Measurements from ENCODE around the gene TLE3. TPM values are rescaled to one million over a fixed set of nuclear protein-coding genes. Genes with fewer than 3 reads are reported as not detected.

TLE3 gene
- total and polyA plus RNA-seq, 8 donors = 12.5 to 37.2 (median 18.9) TPM

DNA sequence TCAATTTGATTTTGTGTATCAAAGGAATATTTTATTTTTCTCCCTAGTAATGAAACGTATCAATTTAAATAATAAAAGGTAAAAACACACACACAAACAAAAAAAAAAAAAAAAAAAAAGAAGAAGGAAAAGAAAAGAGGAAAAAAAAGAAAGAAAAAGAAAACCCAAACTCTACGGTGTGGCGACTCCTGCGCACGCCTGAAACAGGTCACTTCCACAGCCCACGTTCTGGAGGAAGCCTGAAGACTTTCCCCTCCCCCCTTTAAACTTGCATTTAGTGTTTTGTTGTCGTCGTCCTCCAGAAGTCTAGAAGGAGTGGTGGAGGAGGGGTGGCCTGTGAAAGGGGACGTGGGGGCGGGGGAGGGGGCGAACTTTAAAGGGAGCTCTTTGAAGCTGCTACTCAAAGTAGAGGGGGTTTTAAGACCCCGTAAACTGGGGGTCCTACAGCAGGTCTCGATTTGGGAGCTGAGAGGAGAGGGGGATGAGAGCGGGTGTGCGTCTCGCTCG lies 2.3 kb upstream of the TLE3 start:
- no peak for DNase-seq
- H3K27me3 ChIP-seq = no peaks in the 10 kb centered on the region
- H3K9me3 ChIP-seq = no peaks in the 10 kb centered on the region
- FAIRE-seq = no peak
- H3K4me3 ChIP-seq = peak overlapping the region in 2 of 4 donors; percentile 14 to 31
- H3K4me1 ChIP-seq = peaks cover 13 to 33% (median 13%) of the 10 kb centered on the region in 3 donors
- intact Hi-C loops (cut with DNase I) = loop anchor here in 1 of 3 donors (5.0 kb wide), 1 partner anchor 508 kb away; no protein-coding TSS in a partner anchor
- no peak for ATAC-seq
- peak overlapping the region in 1 of 4 donors; percentile 28 for H3K27ac ChIP-seq
- TF ChIP-seq, protein P1, sequence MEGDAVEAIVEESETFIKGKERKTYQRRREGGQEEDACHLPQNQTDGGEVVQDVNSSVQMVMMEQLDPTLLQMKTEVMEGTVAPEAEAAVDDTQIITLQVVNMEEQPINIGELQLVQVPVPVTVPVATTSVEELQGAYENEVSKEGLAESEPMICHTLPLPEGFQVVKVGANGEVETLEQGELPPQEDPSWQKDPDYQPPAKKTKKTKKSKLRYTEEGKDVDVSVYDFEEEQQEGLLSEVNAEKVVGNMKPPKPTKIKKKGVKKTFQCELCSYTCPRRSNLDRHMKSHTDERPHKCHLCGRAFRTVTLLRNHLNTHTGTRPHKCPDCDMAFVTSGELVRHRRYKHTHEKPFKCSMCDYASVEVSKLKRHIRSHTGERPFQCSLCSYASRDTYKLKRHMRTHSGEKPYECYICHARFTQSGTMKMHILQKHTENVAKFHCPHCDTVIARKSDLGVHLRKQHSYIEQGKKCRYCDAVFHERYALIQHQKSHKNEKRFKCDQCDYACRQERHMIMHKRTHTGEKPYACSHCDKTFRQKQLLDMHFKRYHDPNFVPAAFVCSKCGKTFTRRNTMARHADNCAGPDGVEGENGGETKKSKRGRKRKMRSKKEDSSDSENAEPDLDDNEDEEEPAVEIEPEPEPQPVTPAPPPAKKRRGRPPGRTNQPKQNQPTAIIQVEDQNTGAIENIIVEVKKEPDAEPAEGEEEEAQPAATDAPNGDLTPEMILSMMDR (IDR thresholded peaks at IDR 0.05) = no peak
- H3K36me3 ChIP-seq = no peaks in the 10 kb centered on the region
- WGBS, 2 donors = 1% methylated on average over 17 of the region's 17 CpGs

DNA sequence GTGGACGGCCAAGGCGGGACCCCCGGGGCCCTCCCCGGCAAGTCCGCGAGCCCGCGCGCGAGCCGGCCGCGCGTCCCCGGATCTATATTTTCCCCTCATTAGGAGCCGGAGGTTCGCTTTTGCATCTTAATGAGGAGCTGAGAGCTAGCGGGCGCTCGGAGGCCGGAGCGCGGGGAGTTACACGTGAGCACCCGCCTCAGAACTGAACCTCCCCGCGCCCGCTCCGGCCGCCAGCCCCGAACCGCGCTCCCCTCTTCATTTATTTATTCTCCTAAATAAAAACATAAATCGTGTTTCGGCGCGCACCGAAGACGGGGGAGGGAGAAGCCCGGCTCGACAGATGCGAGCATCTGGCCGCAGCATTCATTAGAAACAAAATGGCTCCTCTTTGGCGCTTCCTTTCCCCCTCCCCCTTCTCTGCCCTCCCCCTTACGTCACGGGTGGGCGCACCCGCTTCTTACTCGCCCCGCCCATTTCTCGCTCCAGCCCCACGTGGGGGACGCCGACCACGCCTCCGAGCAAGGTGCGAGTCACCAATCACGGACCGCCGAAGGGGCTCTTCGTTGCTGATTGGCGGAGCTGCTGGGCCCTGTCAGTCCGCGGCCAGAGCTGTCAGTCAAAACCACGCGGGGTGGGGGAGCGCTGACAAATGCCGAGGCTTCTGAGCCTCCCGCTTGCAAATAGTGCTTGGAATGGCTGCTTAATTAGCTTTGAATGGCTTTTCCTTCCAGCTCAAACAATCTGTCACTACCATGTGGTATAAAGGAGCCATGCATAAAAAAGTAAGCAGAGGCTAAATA lies 1.6 kb upstream of the TLE3 start:
- Histone ChIP-seq H3K27me3 (no peaks in the 10 kb centered on the region), H3K4me3 (peak overlapping the region; percentile 32 to 87 (median 35)), H3K36me3 (no peaks in the 10 kb centered on the region), H3K27ac (peak overlapping the region; percentile 85 to 95 (median 94)), H3K9me3 (no peaks in the 10 kb centered on the region), H3K4me1 (peaks cover 13 to 39% (median 13%) of the 10 kb centered on the region in 3 donors)
- ATAC-seq (peak; percentile 61 to 77 (median 72)), DNase-seq (peak; percentile 100), FAIRE-seq (peak; percentile 95)
- WGBS, 2 donors = 0 to 1% methylated on average over 62 to 69 of the region's 69 CpGs
- intact Hi-C loops (cut with DNase I) = loop anchor here in 1 of 3 donors (5.0 kb wide), 1 partner anchor 507 kb away; no protein-coding TSS in a partner anchor
- TF ChIP-seq, protein P1 (IDR thresholded peaks at IDR 0.05) = no peak

DNA sequence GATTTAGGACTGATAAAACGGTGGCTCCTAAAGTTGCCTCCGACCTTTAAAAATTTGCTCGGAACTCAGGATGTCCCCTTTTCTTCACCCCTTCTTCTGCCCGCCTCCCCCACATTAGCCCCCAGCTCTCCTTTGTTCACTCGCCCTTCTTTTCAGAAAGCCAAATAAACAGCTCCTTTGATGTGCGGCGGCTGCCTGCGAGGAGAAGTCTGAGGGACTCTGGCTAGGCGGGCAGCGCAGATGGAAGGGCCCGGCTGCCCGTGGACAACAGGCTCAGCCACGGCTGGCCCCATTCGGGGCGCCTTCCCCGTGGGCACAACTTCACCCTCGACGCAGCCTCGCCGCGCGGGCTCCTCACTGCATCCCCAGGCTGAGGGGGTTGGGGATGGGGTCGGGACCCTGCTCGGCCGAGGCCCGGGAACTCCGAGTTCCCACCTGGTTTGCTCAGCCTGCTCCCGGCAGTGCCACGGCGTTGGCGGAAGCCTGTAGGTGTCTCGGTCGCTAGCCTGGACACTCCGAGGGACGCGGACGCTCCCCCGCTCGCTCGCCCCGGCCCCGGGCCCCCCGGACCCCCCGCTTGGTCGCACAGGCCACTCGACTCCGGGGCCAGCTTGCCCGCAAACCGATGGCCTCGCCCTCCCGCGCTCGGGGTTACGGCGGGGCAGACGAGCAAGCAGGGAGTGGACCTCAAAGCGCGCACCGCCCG lies 897 bp upstream of the TLE3 start:
- peak; percentile 47 to 89 (median 70) for DNase-seq
- H3K4me1 ChIP-seq = peaks cover 16 to 44% (median 19%) of the 10 kb centered on the region in 3 donors
- peak; percentile 4 to 11 (median 8) for ATAC-seq
- intact Hi-C loops (cut with DNase I) = loop anchor here in 1 of 3 donors (5.0 kb wide), 1 partner anchor 506 kb away; no protein-coding TSS in a partner anchor
- H3K9me3 ChIP-seq = no peaks in the 10 kb centered on the region
- H3K27me3 ChIP-seq = no peaks in the 10 kb centered on the region
- TF ChIP-seq, protein P1 (IDR thresholded peaks at IDR 0.05) = no peak
- no peak for FAIRE-seq
- peak overlapping the region; percentile 85 to 95 (median 94) for H3K27ac ChIP-seq
- H3K36me3 ChIP-seq = no peaks in the 10 kb centered on the region
- WGBS, 2 donors = 1 to 5% methylated on average over 38 to 60 of the region's 60 CpGs
- H3K4me3 ChIP-seq = peak overlapping the region; percentile 32 to 87 (median 35)

DNA sequence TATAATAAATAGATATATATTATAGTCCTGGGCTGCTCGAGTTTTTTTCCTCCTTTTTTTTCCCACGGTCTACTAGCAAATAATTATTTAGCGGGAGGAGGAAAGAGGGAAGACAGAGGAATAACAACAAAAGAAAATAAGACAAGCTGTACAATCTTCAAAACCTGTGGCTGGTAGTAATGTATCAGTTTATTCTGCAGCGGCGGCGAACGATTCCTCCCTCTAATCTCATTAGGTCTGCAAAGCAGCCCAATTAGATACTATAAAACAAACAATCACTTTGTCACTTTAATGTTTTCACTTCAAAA lies 390 bp upstream of the TLE3 start:
- 0% methylated on average over 5 to 7 of the region's 7 CpGs for WGBS, 2 donors
- DNase-seq (no peak), ATAC-seq (no peak), FAIRE-seq (no peak)
- Histone ChIP-seq H3K9me3 (no peaks in the 10 kb centered on the region), H3K4me3 (peak overlapping the region in 2 of 4 donors; percentile 35 to 87), H3K27me3 (no peaks in the 10 kb centered on the region), H3K27ac (peak overlapping the region; percentile 85 to 95 (median 94)), H3K4me1 (peaks cover 17 to 50% (median 24%) of the 10 kb centered on the region in 3 donors), H3K36me3 (no peaks in the 10 kb centered on the region)
- intact Hi-C loops (cut with DNase I) = loop anchor here in 1 of 3 donors (5.0 kb wide), 1 partner anchor 506 kb away; no protein-coding TSS in a partner anchor
- TF ChIP-seq, protein P1 (IDR thresholded peaks at IDR 0.05) = no peak
